Activated CD8-positive, alpha-beta memory T cell treated with anti-CD3 and anti-CD28 coated beads for 24 hours (primary cell): ENCODE results near the gene PAN3.
"Not testable (repeated sequence)": the region's sequence is repeated elsewhere in the genome, so short reads cannot be mapped to it uniquely, and the experiment has no call there.

ENCODE experiments used
- DNase-seq: peaks from one replicate; pipeline ENCODE4 v3.0.0-alpha.2; 2020

The PAN3 gene

GRCh38 chr13:28138012-28138755 is at the start of gene PAN3:
TSS of gene PAN3 (plus strand) at chr13:28138545. CDS start at chr13:28138658, 113 bp downstream.
- DNase-seq = peak; percentile 95

GRCh38 chr13:28089065-28089464 is 49.3 kb upstream of the PAN3 start:
- DNase-seq = no peak

GRCh38 chr13:28092431-28092830 is 45.9 kb upstream of the PAN3 start:
- no peak for DNase-seq

GRCh38 chr13:28093881-28094280 is 44.5 kb upstream of the PAN3 start:
- no peak for DNase-seq

GRCh38 chr13:28094306-28094705 is 44.0 kb upstream of the PAN3 start:
- no peak for DNase-seq

GRCh38 chr13:28097503-28097902 is 40.8 kb upstream of the PAN3 start:
- no peak for DNase-seq

GRCh38 chr13:28099396-28100149 is 38.8 kb upstream of the PAN3 start:
- no peak for DNase-seq

GRCh38 chr13:28100150-28101121 is 37.9 kb upstream of the PAN3 start, which contains the start of gene FLT3:
TSS of gene FLT3 (minus strand) at chr13:28100576. CDS start at chr13:28100510, 66 bp downstream.
- peak; percentile 72 for DNase-seq

- not testable (repeated sequence) for DNase-seq
These were observed 36.5 kb upstream of the PAN3 start for GRCh38 chr13:28101886-28102285.

GRCh38 chr13:28106976-28107375 is 31.4 kb upstream of the PAN3 start:
- no peak for DNase-seq

- DNase-seq = no peak
These were observed 27.9 kb upstream of the PAN3 start for GRCh38 chr13:28110414-28110813.

GRCh38 chr13:28116736-28117135 is 21.6 kb upstream of the PAN3 start:
- no peak for DNase-seq

- DNase-seq = no peak
These were observed 20.5 kb upstream of the PAN3 start for GRCh38 chr13:28117689-28118377.

GRCh38 chr13:28120317-28120716 is 18.0 kb upstream of the PAN3 start:
- DNase-seq = no peak

- no peak for DNase-seq
These were observed 17.1 kb upstream of the PAN3 start for GRCh38 chr13:28121224-28121623.

- no peak for DNase-seq
These were observed 10.3 kb upstream of the PAN3 start for GRCh38 chr13:28128030-28128429.

- no peak for DNase-seq
These were observed 9.4 kb upstream of the PAN3 start for GRCh38 chr13:28128926-28129325.

- DNase-seq = no peak
These were observed 8.2 kb upstream of the PAN3 start for GRCh38 chr13:28129911-28130693.

- no peak for DNase-seq
These were observed 6.7 kb upstream of the PAN3 start for GRCh38 chr13:28131646-28132045.

GRCh38 chr13:28136916-28137315 is 1.4 kb upstream of the PAN3 start:
- no peak for DNase-seq

- no peak for DNase-seq
These were observed 749 bp upstream of the PAN3 start for GRCh38 chr13:28137596-28137995.
